ENCODE results near the gene ARHGAP10.

- TF ChIP-seq POLR2A (IDR thresholded peaks at IDR 0.05; ENCODE audit: low read depth, low read length) (no peak), ZBED1 (IDR thresholded peaks at IDR 0.05; ENCODE audit: borderline replicate concordance) (no peak), USF1 (IDR thresholded peaks at IDR 0.05; ENCODE audit: borderline replicate concordance, extremely low read length, insufficient read depth, low read depth, low read length) (no peak), IKZF2 (IDR thresholded peaks at IDR 0.05) (no peak), YY1 (IDR thresholded peaks at IDR 0.05; ENCODE audit: low read depth, low read length) (no peak), CHD2 (IDR thresholded peaks at IDR 0.05; ENCODE audit: borderline replicate concordance, low read depth, low read length) (no peak), MAX (IDR thresholded peaks at IDR 0.05; ENCODE audit: low read depth, low read length) (no peak)
Measured at GRCh38 chr4:147980586-147980985, 248.7 kb downstream of the ARHGAP10 start.

Data from GM12878 (cell line).